Esophagus muscularis mucosa (tissue), 4 donors: ENCODE data around the gene TMEM88. TPM values are rescaled to one million over a fixed set of nuclear protein-coding genes. Genes with fewer than 3 reads are reported as not detected.

Experiments
- DNase-seq: peaks from one replicate; pipeline ENCODE4 v3.0.0-alpha.2; 2017; ENCODE audit errors: extremely low spot score
- H3K27ac ChIP-seq, 4 donors: fragments of 200-600 bp; sonication (generic); replicated peaks in 1 of 4; 1 replicate in 3 of 4; 2 replicates in 1 of 4; pipeline ENCODE4 v1.5.1; 2016 to 2019; ENCODE audit warnings: mild to moderate bottlenecking in 1 of 4
- H3K27me3 ChIP-seq, 4 donors: fragments of 200-600 bp; sonication (generic); one replicate each; pipeline versions ENCODE4 v1.5.1 to v1.6.0; 2016 to 2019
- H3K36me3 ChIP-seq, 4 donors: fragments of 200-600 bp; sonication (generic); one replicate each; pipeline ENCODE4 v1.5.1; 2016 to 2019
- H3K4me1 ChIP-seq, 4 donors: fragments of 200-600 bp; sonication (generic); one replicate each; pipeline ENCODE4 v1.5.1; 2016 to 2019
- H3K4me3 ChIP-seq, 4 donors: fragments of 200-600 bp; sonication (generic); 1 replicate in 2 of 4; 2 replicates in 2 of 4; pipeline ENCODE4 v1.5.1; 2016 to 2019; ENCODE audit warnings: mild to moderate bottlenecking in 4 of 4, moderate library complexity in 1 of 4
- H3K9me3 ChIP-seq, 4 donors: fragments of 200-600 bp; sonication (generic); 1 replicate in 3 of 4; 2 replicates in 1 of 4; pipeline ENCODE4 v1.5.1; 2016 to 2019
- EP300 ChIP-seq: sonication (generic); formaldehyde crosslinking; IDR thresholded peaks from one replicate; pipeline ENCODE4 v1.6.1; 2017; ENCODE audit warnings: antibody characterized with exemption
- POLR2A ChIP-seq: fragments of 450-650 bp; IDR thresholded peaks from one replicate; pipeline ENCODE4 v1.6.1; 2017; ENCODE audit warnings: antibody characterized with exemption, moderate library complexity, mild to moderate bottlenecking, low read depth
- POLR2AphosphoS5 ChIP-seq, 2 donors: sonication (generic); formaldehyde crosslinking; IDR thresholded peaks; one replicate each; pipeline ENCODE4 v1.6.1; 2017; ENCODE audit warnings: antibody characterized with exemption in 2 of 2
- WGBS: methylation state at CpG from one replicate; pipeline ENCODE4 v1.1.5; 2018; 5-methylcytosine and 5-hydroxymethylcytosine counted together
- intact Hi-C: fragments of 100-400 bp; cut with DNase I; formaldehyde crosslinking; loops from one replicate; pipeline ENCODE4 v1.15.1; 2023
- total RNA-seq, 4 donors: library from RNA; depleted of rRNA; stranded (reverse); fragments of >200 nt; gene quantifications; one replicate each; pipeline versions ENCODE4 v1.1.0 to v1.2.1, GENCODE V29; 2016
- TF ChIP-seq, protein P1 (sequence below), 3 experiments: fragments of 200-600 bp in 2 of 3; fragments of 450-650 bp in 1 of 3; sonication (generic) in 2 of 3; IDR thresholded peaks; one replicate each; pipeline ENCODE4 v1.5.1; 2017 to 2019; ENCODE audit warnings: antibody characterized with exemption in 3 of 3, mild to moderate bottlenecking in 2 of 3, moderate library complexity in 1 of 3

Gene TMEM88
- total RNA-seq, 4 donors from 2014 or later, result 13.3 to 45.9 (median 42.5) TPM

DNA sequence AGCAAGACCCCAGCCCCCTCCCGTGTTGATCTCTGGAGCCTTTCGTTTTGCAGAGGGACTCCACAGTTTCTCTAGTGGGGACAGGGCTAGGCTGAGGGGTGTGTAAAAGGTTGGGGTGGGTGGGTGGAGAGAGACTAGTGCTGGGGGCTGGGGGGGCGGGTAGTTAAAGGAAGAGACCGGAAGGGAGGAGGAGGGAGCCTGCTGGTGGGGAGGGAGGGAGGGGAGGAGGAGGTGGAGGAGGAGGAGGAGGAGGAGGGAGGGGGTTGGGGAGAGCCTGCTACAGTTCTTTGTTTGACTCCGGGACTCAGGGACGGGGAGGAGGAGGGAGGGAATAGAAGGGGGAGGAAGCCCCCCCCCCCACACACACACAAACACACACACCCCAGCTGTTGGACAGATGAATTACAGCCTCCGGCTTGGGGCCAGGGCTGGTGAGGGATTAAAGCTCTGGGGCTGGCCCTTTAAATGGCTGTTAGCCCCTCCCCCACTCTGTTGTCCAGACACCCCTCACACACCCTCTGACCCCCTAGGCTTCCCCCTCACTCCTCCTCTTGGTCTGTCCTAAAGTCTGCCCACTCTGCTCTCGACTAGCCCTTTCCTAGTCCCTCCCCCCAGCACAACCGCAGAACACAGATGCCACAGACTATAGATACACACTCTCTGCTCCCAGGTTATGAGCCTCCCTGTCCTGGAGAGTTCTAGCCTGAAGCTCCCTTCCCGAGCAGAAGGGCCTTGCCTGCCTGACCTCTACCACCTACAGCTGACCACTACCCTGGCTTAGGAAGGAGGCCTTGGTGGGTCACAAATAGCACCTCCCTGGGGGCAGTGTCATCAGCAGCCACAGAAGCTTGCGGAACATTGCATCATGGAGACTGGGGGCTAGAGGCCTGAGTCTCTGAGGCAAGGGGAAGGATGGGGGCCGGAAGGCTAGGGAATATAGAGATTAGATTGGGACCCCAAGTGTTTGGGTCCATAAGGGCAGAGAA lies 16.5 kb upstream of the TMEM88 start:
- no peak for DNase-seq
- Histone ChIP-seq H3K9me3 (no peaks in the 10 kb centered on the region), H3K27me3 (no peaks in the 10 kb centered on the region), H3K4me1 (peaks cover 48 to 75% (median 73%) of the 10 kb centered on the region in 4 donors), H3K27ac (peak overlapping the region; percentile 97 to 98 (median 98)), H3K36me3 (peaks cover 0 to 10% (median 5%) of the 10 kb centered on the region in 4 donors), H3K4me3 (peak overlapping the region; percentile 20 to 82 (median 31))
- intact Hi-C loops, result no loop called here
- 5% methylated on average over 8 of the region's 12 CpGs for WGBS
- TF ChIP-seq POLR2A, result no peak
- no peak for TF ChIP-seq EP300
- TF ChIP-seq POLR2AphosphoS5 (IDR thresholded peaks at IDR 0.05), result no peak
- TF ChIP-seq, protein P1, sequence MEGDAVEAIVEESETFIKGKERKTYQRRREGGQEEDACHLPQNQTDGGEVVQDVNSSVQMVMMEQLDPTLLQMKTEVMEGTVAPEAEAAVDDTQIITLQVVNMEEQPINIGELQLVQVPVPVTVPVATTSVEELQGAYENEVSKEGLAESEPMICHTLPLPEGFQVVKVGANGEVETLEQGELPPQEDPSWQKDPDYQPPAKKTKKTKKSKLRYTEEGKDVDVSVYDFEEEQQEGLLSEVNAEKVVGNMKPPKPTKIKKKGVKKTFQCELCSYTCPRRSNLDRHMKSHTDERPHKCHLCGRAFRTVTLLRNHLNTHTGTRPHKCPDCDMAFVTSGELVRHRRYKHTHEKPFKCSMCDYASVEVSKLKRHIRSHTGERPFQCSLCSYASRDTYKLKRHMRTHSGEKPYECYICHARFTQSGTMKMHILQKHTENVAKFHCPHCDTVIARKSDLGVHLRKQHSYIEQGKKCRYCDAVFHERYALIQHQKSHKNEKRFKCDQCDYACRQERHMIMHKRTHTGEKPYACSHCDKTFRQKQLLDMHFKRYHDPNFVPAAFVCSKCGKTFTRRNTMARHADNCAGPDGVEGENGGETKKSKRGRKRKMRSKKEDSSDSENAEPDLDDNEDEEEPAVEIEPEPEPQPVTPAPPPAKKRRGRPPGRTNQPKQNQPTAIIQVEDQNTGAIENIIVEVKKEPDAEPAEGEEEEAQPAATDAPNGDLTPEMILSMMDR (IDR thresholded peaks at IDR 0.05), result no peak

DNA sequence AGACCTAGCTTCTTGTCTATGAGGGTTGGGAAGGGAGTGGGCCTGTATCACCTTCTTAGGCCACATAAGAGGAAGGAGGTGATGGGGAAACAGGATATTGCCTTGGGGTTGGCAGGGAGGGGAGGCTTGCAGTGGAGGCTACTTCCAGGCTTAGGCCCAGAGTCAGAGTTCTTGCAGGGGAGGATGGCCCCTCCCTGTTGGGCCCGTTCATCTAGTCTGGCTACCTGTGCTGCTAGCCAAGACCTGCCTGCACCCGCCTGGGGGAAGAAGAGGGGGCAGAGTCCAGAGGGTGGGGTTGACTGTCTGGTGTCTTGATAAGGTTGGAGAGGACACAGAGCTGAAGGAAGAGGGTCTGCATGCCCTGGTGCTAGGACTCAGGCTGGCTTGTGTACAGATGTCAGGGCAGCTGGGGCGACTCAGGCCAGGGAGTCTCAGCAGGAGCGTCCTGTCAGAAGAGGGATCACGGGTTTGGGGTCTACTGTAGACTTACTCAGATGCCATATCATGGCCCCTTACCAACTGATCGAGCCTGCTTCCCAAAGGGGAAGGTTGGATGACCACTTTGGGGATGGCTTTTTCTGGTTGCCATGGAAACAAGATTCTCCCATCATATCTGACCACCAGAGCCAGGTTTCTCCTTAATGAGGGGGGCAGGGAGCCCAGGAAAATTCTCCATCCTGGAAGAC lies 15.5 kb upstream of the TMEM88 start:
- TF ChIP-seq POLR2A (no peak), POLR2AphosphoS5 (IDR thresholded peaks at IDR 0.05) (no peak), EP300 (no peak)
- TF ChIP-seq, protein P1 (IDR thresholded peaks at IDR 0.05), result no peak
- Histone ChIP-seq H3K36me3 (peaks cover 0 to 10% (median 5%) of the 10 kb centered on the region in 4 donors), H3K27me3 (no peaks in the 10 kb centered on the region), H3K4me1 (peaks cover 46 to 80% (median 79%) of the 10 kb centered on the region in 4 donors), H3K9me3 (no peaks in the 10 kb centered on the region), H3K27ac (peak overlapping the region; percentile 97 to 98 (median 98)), H3K4me3 (no peak overlapping the region)
- intact Hi-C loops, result no loop called here
- DNase-seq, result no peak
- WGBS, result 68% methylated on average over 3 of the region's 6 CpGs

DNA sequence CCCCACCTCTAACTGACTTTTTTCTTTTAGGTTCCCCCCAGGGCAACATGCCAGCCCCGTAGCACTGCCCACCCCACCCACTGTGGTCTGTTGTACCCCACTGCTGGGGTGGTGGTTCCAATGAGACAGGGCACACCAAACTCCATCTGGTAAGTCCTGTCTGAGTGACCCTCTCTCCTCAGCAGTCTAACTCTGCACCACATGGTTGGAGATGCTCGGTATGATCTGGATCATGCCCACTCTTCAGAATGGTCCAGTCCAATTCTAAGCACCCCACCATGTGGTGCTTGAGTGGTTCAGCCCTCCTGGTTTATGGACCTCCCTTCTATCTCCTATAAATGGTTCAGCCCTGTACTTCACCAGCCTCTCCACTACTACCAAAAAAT lies 15.0 kb upstream of the TMEM88 start:
- H3K36me3 ChIP-seq, result peaks cover 0 to 10% (median 5%) of the 10 kb centered on the region in 4 donors
- peaks cover 46 to 83% (median 80%) of the 10 kb centered on the region in 4 donors for H3K4me1 ChIP-seq
- H3K27ac ChIP-seq, result peak overlapping the region; percentile 97 to 98 (median 98)
- H3K27me3 ChIP-seq, result no peaks in the 10 kb centered on the region
- H3K4me3 ChIP-seq, result no peak overlapping the region
- TF ChIP-seq POLR2A (no peak), POLR2AphosphoS5 (IDR thresholded peaks at IDR 0.05) (no peak), EP300 (no peak)
- TF ChIP-seq, protein P1 (IDR thresholded peaks at IDR 0.05), result no peak
- WGBS, result 34% methylated on average over 2 of the region's 2 CpGs
- H3K9me3 ChIP-seq, result no peaks in the 10 kb centered on the region
- DNase-seq, result no peak
- intact Hi-C loops, result loop anchor here (5.0 kb wide), 1 partner anchor 312 kb away; the partner anchor contains the start of gene PER1

DNA sequence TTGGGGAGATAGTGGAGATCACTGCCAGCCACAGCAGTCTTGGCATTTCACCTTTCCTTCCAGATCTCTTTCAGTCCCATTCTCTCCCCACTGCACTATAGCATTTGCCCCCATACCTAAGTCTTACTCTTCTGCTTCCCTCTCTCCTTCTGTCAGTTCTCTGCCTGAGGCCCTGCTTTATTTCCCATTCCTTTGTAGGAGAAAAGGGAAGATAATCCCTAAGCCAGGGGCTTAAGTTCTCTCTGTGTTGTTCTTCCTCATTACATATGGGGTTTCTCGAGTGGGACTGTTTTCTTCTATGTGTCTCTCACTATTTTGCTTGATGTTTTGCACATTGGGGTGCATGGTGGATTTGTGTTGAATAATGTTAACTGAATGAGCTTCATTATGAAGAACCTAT lies 14.4 kb upstream of the TMEM88 start:
- Histone ChIP-seq H3K27me3 (no peaks in the 10 kb centered on the region), H3K27ac (peak overlapping the region; percentile 97 to 98 (median 98)), H3K4me3 (no peak overlapping the region), H3K4me1 (peaks cover 51 to 89% (median 86%) of the 10 kb centered on the region in 4 donors), H3K9me3 (no peaks in the 10 kb centered on the region), H3K36me3 (peaks cover 0 to 12% (median 7%) of the 10 kb centered on the region in 4 donors)
- WGBS, result 39% methylated on average over 1 of the region's 1 CpG
- intact Hi-C loops, result loop anchor here (5.0 kb wide), 1 partner anchor 312 kb away; the partner anchor contains the start of gene PER1
- TF ChIP-seq, protein P1 (IDR thresholded peaks at IDR 0.05), result no peak
- TF ChIP-seq EP300, result no peak
- no peak for TF ChIP-seq POLR2A
- TF ChIP-seq POLR2AphosphoS5 (IDR thresholded peaks at IDR 0.05), result no peak
- DNase-seq, result no peak
